ENCODE measurements around the gene SNX21. TPM values are rescaled to one million over a fixed set of nuclear protein-coding genes. Genes with fewer than 3 reads are reported as not detected.

The SNX21 gene
- total RNA-seq, 1 donor from 2014 or later: 20.1 TPM

- no peak for DNase-seq (ENCODE audit: low read depth)
- TF ChIP-seq, protein P1, sequence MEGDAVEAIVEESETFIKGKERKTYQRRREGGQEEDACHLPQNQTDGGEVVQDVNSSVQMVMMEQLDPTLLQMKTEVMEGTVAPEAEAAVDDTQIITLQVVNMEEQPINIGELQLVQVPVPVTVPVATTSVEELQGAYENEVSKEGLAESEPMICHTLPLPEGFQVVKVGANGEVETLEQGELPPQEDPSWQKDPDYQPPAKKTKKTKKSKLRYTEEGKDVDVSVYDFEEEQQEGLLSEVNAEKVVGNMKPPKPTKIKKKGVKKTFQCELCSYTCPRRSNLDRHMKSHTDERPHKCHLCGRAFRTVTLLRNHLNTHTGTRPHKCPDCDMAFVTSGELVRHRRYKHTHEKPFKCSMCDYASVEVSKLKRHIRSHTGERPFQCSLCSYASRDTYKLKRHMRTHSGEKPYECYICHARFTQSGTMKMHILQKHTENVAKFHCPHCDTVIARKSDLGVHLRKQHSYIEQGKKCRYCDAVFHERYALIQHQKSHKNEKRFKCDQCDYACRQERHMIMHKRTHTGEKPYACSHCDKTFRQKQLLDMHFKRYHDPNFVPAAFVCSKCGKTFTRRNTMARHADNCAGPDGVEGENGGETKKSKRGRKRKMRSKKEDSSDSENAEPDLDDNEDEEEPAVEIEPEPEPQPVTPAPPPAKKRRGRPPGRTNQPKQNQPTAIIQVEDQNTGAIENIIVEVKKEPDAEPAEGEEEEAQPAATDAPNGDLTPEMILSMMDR (conservative IDR thresholded peaks at IDR 0.05; ENCODE audit: low read depth, low read length): no peak
- no peak overlapping the region for H3K4me3 ChIP-seq (ENCODE audit: low read depth, low read length)
Measured at GRCh38 chr20:45859916-45860315, 26.3 kb downstream of the SNX21 start.

- TF ChIP-seq, protein P1 (conservative IDR thresholded peaks at IDR 0.05; ENCODE audit: low read depth, low read length): no peak
- no peak overlapping the region for H3K4me3 ChIP-seq (ENCODE audit: low read depth, low read length)
- no peak for DNase-seq (ENCODE audit: low read depth)
Measured at GRCh38 chr20:45860560-45861220, 27.1 kb downstream of the SNX21 start.

DNA sequence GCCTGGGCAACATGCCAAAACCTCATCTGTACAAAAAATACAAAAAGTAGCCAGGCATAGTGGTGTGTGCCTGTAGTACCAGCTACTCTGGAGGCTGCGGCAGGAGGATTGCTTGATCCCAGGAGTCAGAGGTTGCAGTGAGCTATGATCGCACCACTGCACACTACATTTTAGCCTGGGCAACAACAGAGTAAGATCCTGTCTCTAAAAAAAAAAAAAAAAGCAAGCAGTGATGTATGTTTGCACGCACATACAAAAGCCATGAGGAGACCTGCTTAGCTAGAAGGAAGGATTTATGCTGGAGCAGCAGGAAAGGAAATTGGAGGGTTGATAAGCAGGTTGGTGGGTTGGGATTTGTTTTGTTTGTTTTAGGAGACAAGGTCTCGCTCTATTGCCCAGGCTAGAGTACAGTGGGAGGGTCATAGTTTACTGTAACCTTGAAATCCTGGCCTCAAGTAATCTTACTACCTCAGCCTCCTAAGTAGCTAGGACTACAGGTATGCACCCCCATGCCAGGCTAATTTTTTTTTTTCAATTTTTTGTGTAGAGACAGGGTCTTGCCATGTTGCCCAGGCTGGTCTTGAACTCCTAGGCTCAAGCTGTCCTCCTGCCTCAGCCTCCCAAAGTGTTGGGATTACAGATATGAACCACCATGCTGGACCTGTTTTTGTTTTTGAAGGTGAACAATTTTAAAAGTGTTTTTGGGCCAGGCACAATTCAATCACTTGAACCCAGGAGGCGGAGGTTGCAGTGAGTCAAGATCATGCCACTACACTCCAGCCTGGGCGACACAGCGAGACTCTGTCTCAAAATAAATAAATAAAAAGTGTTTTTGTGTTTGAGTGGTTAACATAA is 27.8 kb downstream of the SNX21 start:
- DNase-seq (ENCODE audit: low read depth): no peak
- H3K4me3 ChIP-seq (ENCODE audit: low read depth, low read length): no peak overlapping the region
- TF ChIP-seq, protein P1 (conservative IDR thresholded peaks at IDR 0.05; ENCODE audit: low read depth, low read length): no peak

GRCh38 chr20:45863543-45864470 is 30.2 kb downstream of the SNX21 start:
- TF ChIP-seq, protein P1 (conservative IDR thresholded peaks at IDR 0.05; ENCODE audit: low read depth, low read length): no peak
- no peak overlapping the region for H3K4me3 ChIP-seq (ENCODE audit: low read depth, low read length)
- no peak for DNase-seq (ENCODE audit: low read depth)

GRCh38 chr20:45866454-45866853 is 32.9 kb downstream of the SNX21 start:
- DNase-seq (ENCODE audit: low read depth): no peak
- no peak overlapping the region for H3K4me3 ChIP-seq (ENCODE audit: low read depth, low read length)
- TF ChIP-seq, protein P1 (conservative IDR thresholded peaks at IDR 0.05; ENCODE audit: low read depth, low read length): no peak

- DNase-seq (ENCODE audit: low read depth): no peak
- TF ChIP-seq, protein P1 (conservative IDR thresholded peaks at IDR 0.05; ENCODE audit: low read depth, low read length): no peak
- no peak overlapping the region for H3K4me3 ChIP-seq (ENCODE audit: low read depth, low read length)
Measured at GRCh38 chr20:45867136-45867818, 33.7 kb downstream of the SNX21 start.

Data from epithelial cell of proximal tubule (primary cell).